GM19468 (cell line): Measurements from ENCODE around the gene ZNF302.

ENCODE experiments used
- ATAC-seq: cut with Tn5 transposase; IDR thresholded peaks from one replicate; pipeline ENCODE4 v1.9.1; 2021; ENCODE audit warnings: mild to moderate bottlenecking, moderate library complexity, moderate number of reproducible peaks; ENCODE audit not compliant: unreplicated experiment; ENCODE audit errors: extremely low read depth

ZNF302 gene

DNA sequence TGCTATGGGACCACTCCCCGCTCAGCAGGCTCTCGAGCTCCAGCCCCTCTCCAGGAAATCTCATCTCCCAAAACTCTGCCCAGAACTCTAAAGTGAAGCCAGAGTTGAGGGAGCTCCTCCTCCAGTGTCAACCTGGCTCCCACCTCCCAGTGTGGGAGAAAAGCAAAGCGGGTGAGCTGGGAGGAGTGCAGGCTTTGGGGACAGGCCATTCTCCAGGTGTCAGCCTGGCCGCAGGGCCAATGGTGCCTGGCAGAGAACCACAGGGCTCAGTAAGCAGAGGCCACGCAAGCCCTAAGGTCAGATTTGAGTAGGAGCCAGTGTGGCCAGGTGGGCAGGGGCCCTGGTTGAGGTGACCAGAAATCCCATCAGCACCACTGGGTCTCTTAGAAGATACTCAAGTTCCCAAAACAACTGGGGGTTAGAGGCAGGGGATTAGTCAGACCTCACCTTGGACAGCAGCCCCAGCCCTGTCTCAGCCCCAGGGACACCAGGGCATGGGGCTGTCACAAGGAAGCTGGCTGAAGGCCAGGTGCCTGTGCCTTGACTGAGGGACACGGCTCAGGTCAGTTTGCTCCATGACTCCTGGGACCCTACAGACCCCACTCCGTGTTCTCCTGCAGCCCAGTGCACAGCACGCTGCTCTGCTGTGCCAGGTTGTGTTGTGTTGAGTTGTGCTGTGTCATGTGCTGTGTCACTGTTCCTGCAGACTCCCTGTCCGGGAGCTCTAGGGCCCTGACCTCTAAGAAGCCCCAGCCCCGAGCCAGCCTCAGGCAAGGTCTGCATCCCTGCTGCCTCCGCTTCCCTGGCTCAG lies 53.7 kb downstream of the ZNF302 start:
- ATAC-seq = no peak

DNA sequence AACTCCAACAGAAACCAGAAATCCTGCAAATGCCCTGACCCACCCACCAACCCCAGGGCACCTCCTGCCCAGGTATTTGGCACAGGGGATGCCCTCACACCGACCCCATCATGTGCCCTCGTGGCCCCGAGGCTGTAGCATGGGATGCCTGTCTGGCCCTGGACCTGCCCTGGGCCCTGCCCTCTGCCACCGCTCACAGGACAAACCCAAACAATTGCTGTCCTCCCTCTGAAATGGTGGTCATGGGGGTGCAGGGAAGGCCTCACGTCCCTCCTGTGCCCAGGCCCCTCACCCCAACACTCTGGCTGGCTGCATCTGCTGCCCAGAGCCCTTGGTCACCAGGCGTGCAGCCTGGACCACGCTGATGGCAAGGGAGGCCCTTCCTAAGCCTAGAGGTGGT lies 54.5 kb downstream of the ZNF302 start:
- ATAC-seq = no peak

DNA sequence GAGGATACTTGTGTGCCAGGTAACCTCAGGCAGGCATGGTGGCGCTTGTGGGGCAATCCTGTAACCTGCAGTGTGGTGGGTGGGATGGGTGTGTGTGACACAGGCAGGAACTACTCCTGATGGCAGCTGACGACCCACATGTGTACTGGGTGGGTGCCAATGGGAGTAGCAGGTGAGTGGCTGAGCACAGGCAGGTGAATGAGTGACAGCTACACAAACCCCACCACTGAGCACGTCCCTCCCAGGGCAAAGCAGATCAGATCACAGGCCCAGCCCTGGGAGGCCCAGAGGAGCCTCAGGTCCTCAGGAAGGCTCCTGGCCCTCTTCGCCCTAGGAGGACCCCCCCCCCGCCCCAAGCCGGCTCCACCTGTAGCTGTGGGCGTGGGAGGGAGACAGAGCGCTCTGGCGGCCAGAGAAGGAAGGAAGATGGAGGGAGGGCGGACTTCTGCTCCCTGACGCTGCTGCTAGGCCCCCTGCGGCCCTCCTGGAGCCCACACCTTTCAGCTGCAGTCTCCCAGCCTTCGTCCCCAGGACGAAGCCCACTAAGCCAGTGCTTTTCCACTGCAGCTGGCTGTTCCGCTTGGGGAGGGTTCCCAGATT lies 55.2 kb downstream of the ZNF302 start:
- ATAC-seq = no peak

DNA sequence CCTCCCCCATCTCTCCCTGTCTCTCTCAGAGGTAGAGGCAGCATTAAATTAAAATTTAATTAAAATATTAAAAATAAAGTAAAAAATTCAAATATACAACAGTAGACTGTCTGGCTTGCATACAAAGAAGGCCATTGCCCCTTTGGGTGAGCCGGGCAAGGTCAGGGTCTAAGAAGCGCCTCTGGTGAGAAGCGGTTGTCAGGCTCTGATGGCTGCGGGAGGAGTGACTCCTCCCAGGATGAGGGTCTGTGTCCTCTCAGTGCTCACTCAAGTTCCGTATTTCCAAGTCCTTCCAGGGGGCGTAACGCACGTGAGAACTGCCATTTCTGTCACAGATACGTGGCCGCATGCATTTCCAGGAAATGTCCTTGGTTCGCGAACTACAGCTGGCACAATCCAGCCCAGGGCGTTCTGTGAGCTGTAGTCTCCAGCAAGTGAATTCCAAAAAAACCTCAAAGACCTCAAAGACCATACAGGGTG lies 55.8 kb downstream of the ZNF302 start:
- no peak for ATAC-seq

DNA sequence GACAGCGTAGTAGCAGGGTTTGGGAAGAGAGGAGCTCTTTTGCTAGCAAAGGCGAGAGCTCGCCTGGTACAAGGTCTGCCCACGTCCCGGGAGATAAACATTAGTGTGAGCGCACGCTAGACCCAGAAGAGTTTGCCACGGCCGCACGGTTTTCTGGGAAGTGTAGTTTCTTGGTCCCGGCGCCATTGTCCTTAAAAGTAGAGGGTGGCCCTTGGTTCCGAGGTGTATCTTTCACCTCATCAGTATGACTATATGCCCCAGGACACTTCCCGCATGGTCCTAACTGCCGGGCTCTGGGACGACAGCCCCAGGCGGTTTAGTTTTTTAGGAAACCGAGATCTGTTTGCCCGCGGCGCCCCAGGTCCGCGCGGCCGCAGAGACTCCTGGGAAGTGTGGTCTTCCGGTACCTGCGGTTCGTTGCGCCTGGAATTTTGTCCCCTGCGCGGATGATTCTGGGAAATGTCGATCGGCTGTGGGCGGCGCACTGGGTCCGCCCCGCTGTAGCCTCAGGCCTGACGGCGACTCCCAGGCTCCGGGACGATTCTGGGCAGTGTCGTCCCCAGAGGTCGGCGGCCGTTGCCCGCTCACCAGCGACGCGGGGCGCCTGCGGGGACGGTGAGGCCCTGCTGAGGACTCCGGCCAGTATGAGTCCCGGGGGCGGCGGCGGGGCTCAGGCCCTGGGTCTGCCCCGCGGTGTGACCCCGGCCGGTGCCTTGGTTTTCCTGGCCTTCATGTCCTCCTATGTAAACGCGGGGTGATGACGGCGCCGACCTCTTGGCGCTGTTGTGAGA lies 56.5 kb downstream of the ZNF302 start, which contains the start of gene ZNF181:
TSS of gene ZNF181 (plus strand) at position 498 of the 791 bp plus-strand sequence. CDS start 795 bp downstream, outside the sequence.
- ATAC-seq = peak; percentile 51

DNA sequence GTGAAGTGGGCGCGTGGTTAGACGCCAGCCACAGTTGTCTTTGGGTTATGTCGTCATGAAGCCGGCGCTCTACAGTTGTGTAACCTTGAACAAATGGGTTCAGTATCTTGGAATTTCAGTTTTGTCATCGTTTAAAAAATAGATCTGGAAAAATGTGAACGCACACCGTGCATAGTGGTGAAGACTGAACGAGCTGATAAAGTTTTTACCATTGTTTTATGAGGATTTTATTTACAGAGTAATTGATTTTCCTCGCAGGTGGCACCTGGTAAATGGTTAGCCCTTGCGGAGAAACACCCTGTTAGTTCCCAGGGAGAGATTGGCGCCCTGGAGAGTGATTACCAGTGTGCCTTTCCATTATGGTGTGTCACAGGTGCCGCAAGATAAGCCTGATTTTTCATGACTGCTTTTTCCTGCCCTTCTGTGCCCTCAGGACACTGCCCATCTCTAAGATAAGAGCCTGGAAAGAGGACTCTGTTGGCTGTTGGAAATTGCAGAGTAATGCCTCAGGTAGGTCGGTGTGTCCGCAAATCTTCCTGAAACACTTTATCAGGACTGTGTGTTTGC lies 57.1 kb downstream of the ZNF302 start:
- ATAC-seq = no peak
